Measurements from ENCODE around the gene SMARCAD1.

SMARCAD1 gene

GRCh38 chr4:94207469-94208224 lies at the start of gene SMARCAD1:
Gene SMARCAD1, plus strand, starts transcription at chr4:94207865. Its CDS starts 530 bp downstream, at chr4:94208395.
- DNase-seq (ENCODE audit: low spot score) = peak; percentile 96

- no peak for DNase-seq (ENCODE audit: low spot score)
Measured at GRCh38 chr4:94158883-94159282, 48.8 kb upstream of the SMARCAD1 start.

- DNase-seq (ENCODE audit: low spot score) = no peak
Measured at GRCh38 chr4:94159790-94160189, 47.9 kb upstream of the SMARCAD1 start.

GRCh38 chr4:94160774-94161173 lies 46.9 kb upstream of the SMARCAD1 start:
- no peak for DNase-seq (ENCODE audit: low spot score)

GRCh38 chr4:94165256-94165655 lies 42.4 kb upstream of the SMARCAD1 start:
- DNase-seq (ENCODE audit: low spot score) = no peak

- DNase-seq (ENCODE audit: low spot score) = no peak
Measured at GRCh38 chr4:94168321-94168720, 39.3 kb upstream of the SMARCAD1 start.

GRCh38 chr4:94169803-94170372 lies 37.8 kb upstream of the SMARCAD1 start:
- no peak for DNase-seq (ENCODE audit: low spot score)

- peak; percentile 16 for DNase-seq (ENCODE audit: low spot score)
Measured at GRCh38 chr4:94171616-94172015, 36.0 kb upstream of the SMARCAD1 start.

- no peak for DNase-seq (ENCODE audit: low spot score)
Measured at GRCh38 chr4:94175553-94176261, 32.0 kb upstream of the SMARCAD1 start.

- DNase-seq (ENCODE audit: low spot score) = no peak
Measured at GRCh38 chr4:94177822-94178221, 29.8 kb upstream of the SMARCAD1 start.

GRCh38 chr4:94181815-94182214 lies 25.9 kb upstream of the SMARCAD1 start:
- no peak for DNase-seq (ENCODE audit: low spot score)

- DNase-seq (ENCODE audit: low spot score) = no peak
Measured at GRCh38 chr4:94202769-94203168, 4.9 kb upstream of the SMARCAD1 start.

- no peak for DNase-seq (ENCODE audit: low spot score)
Measured at GRCh38 chr4:94208266-94208665, 601 bp downstream of the SMARCAD1 start.

- peak; percentile 28 for DNase-seq (ENCODE audit: low spot score)
Measured at GRCh38 chr4:94208918-94209317, 1.3 kb downstream of the SMARCAD1 start.

GRCh38 chr4:94211861-94212260 lies 4.2 kb downstream of the SMARCAD1 start:
- DNase-seq (ENCODE audit: low spot score) = no peak

GRCh38 chr4:94214703-94215319 lies 7.1 kb downstream of the SMARCAD1 start:
- no peak for DNase-seq (ENCODE audit: low spot score)

GRCh38 chr4:94216394-94216793 lies 8.7 kb downstream of the SMARCAD1 start:
- DNase-seq (ENCODE audit: low spot score) = no peak

GRCh38 chr4:94219402-94219801 lies 11.7 kb downstream of the SMARCAD1 start:
- no peak for DNase-seq (ENCODE audit: low spot score)

GRCh38 chr4:94221916-94222315 lies 14.3 kb downstream of the SMARCAD1 start:
- DNase-seq (ENCODE audit: low spot score) = no peak

GRCh38 chr4:94225449-94225848 lies 17.8 kb downstream of the SMARCAD1 start:
- no peak for DNase-seq (ENCODE audit: low spot score)

GRCh38 chr4:94226763-94227162 lies 19.1 kb downstream of the SMARCAD1 start:
- no peak for DNase-seq (ENCODE audit: low spot score)

- no peak for DNase-seq (ENCODE audit: low spot score)
Measured at GRCh38 chr4:94228493-94229216, 21.0 kb downstream of the SMARCAD1 start.

All from NAMALWA (cell line).